ENCODE measurements around the gene LMOD2.

LMOD2 gene

GRCh38 chr7:123687727-123688126 is 32.1 kb downstream of the LMOD2 start:
- H3K4me3 ChIP-seq (ENCODE audit: low read depth, low read length): no peak overlapping the region
- TF ChIP-seq ZNF571 (tag by site-specific recombination; IDR thresholded peaks at IDR 0.05) (no peak), ZNF398 (tag by site-specific recombination; IDR thresholded peaks at IDR 0.05) (no peak), ZNF513 (tag by site-specific recombination; IDR thresholded peaks at IDR 0.05) (no peak), ZNF223 (tag by site-specific recombination; IDR thresholded peaks at IDR 0.05) (no peak), ZNF701 (tag by site-specific recombination; IDR thresholded peaks at IDR 0.05) (no peak), ZNF391 (tag by site-specific recombination; IDR thresholded peaks at IDR 0.05; ENCODE audit: borderline replicate concordance, low read depth) (no peak), ZNF202 (tag by site-specific recombination; IDR thresholded peaks at IDR 0.05; ENCODE audit: borderline replicate concordance) (no peak), OVOL3 (tag by site-specific recombination; IDR thresholded peaks at IDR 0.05) (no peak), ZNF843 (tag by site-specific recombination; IDR thresholded peaks at IDR 0.05) (no peak), ZNF518A (tag by site-specific recombination; conservative IDR thresholded peaks at IDR 0.05; ENCODE audit: low read depth) (no peak), ZSCAN18 (tag by site-specific recombination; IDR thresholded peaks at IDR 0.05) (no peak), ZNF704 (tag by site-specific recombination; IDR thresholded peaks at IDR 0.05) (no peak), ZNF138 (tag by site-specific recombination; IDR thresholded peaks at IDR 0.05; ENCODE audit: borderline replicate concordance) (no peak), ZNF544 (tag by site-specific recombination; IDR thresholded peaks at IDR 0.05) (no peak), ZNF19 (tag by site-specific recombination; IDR thresholded peaks at IDR 0.05; ENCODE audit: low read depth) (no peak), ZNF623 (tag by site-specific recombination; IDR thresholded peaks at IDR 0.05) (no peak), ZNF449 (tag by site-specific recombination; IDR thresholded peaks at IDR 0.05) (no peak), ZNF335 (tag by site-specific recombination; conservative IDR thresholded peaks at IDR 0.05) (no peak), ZNF184 (tag by site-specific recombination; IDR thresholded peaks at IDR 0.05) (no peak)
- no peaks in the 10 kb centered on the region for H3K4me1 ChIP-seq (ENCODE audit: control insufficient read depth, insufficient read depth, low read length)
- ChIA-PET POLR2A (no interaction called here), CTCF (interaction anchor here (0.6 kb wide), 1 partner anchor 48 kb away, joined by 3 read pairs; no protein-coding TSS in a partner anchor)
- H3K9me3 ChIP-seq (ENCODE audit: control insufficient read depth, insufficient read depth, low read depth, low read length): no peaks in the 10 kb centered on the region
- peaks cover 18 to 37% of the 10 kb centered on the region in 2 experiments for H3K36me3 ChIP-seq (ENCODE audit: control insufficient read depth in 2 of 2, insufficient read depth in 1 of 2, low read length in 2 of 2)
- H3K27ac ChIP-seq (ENCODE audit: extremely low read depth, low read depth, low read length): no peak overlapping the region

Data from HEK293 (cell line).